C4-2B (cell line): ENCODE measurements around the gene CTSF.

ENCODE experiments used
- H3K27ac ChIP-seq: fragments of 450-650 bp; 2 replicates; pipeline ENCODE4 v1.5.1; 2017
- ZFX ChIP-seq: fragments of 450-650 bp; IDR thresholded peaks from 2 replicates; pipeline ENCODE4 v1.6.1; 2017
- TF ChIP-seq, protein P1 (sequence below): fragments of 450-650 bp; conservative IDR thresholded peaks from 2 replicates; pipeline ENCODE4 v1.5.1; 2017; ENCODE audit warnings: mild to moderate bottlenecking

The CTSF gene

DNA sequence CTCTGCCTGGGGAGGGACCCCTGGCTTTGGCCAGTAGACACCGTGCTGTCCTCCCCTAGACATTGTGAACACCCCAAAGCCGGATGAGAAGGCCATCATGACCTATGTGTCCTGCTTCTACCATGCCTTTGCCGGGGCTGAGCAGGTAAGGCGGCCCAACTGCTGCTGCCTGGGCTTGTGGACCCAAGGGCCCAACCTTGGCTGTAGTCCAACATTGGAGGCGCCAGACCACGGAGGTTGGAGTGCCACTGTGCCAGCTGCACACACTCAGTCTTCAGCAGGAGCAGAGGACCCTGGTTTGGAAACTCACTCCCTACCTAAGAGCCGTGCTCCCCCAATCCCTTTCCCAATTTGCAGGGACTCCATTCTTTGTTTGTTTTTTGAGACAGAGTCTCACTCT is 12.3 kb downstream of the CTSF start:
- TF ChIP-seq, protein P1, sequence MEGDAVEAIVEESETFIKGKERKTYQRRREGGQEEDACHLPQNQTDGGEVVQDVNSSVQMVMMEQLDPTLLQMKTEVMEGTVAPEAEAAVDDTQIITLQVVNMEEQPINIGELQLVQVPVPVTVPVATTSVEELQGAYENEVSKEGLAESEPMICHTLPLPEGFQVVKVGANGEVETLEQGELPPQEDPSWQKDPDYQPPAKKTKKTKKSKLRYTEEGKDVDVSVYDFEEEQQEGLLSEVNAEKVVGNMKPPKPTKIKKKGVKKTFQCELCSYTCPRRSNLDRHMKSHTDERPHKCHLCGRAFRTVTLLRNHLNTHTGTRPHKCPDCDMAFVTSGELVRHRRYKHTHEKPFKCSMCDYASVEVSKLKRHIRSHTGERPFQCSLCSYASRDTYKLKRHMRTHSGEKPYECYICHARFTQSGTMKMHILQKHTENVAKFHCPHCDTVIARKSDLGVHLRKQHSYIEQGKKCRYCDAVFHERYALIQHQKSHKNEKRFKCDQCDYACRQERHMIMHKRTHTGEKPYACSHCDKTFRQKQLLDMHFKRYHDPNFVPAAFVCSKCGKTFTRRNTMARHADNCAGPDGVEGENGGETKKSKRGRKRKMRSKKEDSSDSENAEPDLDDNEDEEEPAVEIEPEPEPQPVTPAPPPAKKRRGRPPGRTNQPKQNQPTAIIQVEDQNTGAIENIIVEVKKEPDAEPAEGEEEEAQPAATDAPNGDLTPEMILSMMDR = no peak
- TF ChIP-seq ZFX = no peak
- no peak overlapping the region for H3K27ac ChIP-seq

DNA sequence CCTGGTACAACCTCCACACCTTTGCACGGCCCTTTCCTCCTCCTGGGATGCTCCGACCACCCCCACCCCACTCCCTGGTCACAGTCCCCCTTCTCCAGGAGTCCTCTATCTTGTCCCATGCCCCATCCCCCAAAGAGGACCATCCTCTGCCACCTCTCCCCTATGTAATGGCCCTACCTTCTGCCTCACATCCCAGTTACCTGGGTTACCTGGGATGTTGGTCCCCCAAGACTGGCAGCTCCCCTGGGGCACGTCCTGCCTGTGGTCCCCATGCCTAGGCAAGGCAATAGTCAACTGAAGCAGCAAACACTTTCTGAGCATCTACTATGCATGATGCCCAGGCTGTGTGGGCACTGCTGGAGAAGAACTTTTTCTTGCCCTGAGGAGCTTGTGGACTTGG is 13.0 kb downstream of the CTSF start:
- TF ChIP-seq, protein P1 = no peak
- TF ChIP-seq ZFX = no peak
- H3K27ac ChIP-seq = no peak overlapping the region

DNA sequence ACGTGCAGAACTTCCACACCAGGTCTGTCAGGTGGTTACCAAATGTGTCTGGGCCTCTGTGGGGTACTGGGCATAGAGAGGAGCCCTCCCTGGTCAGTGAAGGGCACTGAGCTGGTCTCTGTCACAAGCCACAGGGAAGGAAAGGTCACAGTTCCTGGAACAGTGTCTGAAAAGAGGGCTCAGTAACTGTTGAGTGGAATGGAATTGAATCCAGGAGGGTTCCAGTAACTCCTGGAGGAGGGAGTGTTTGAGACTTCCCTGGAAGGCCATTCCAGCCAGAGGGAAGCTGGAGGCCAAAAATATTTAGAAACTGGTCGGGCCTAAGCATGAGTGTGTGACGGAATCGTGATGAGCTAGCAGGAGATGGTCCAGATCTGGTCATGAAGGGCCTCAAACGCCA is 13.8 kb downstream of the CTSF start:
- no peak for TF ChIP-seq ZFX
- TF ChIP-seq, protein P1 = no peak
- no peak overlapping the region for H3K27ac ChIP-seq

DNA sequence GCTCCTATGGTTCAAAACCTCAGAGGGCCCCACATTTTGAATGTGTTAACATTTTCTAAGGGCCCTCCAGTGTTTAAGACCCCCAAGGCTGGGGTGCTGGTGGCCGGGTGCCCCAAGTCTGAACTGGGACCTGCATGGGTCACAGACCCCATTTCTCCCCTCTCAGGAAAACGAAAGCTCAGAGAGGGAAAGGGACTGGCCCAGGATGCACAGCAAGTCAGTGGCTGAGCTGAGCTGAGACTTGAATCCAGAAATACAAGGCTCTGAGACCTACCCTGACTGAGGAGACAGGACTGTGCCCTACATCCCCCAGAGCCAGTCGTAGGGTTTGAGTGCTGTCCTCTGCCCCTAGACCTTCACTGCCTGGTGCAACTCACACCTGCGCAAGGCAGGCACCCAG is 17.5 kb downstream of the CTSF start:
- no peak overlapping the region for H3K27ac ChIP-seq
- TF ChIP-seq, protein P1 = no peak
- TF ChIP-seq ZFX = no peak

DNA sequence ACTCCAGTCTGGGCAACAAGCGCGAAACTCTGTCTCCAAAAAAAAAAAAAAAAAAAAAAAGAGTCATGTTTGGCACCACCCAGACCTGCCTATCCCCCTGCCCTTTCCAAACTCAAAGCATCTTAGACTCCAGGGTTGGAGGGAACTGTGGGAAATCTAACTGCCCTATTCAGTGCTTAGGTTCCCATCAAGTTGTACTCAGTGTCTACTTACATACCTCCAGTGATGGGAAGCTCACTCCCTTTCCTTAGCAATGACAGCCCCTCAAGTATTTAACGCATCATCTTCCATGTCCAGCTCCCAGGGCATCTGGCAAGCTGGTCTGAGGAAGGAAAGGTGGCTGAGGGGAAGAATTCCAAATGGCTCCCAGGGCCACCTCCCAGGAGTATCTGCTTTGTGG is 18.7 kb downstream of the CTSF start:
- no peak for TF ChIP-seq ZFX
- TF ChIP-seq, protein P1 = no peak
- H3K27ac ChIP-seq = no peak overlapping the region

DNA sequence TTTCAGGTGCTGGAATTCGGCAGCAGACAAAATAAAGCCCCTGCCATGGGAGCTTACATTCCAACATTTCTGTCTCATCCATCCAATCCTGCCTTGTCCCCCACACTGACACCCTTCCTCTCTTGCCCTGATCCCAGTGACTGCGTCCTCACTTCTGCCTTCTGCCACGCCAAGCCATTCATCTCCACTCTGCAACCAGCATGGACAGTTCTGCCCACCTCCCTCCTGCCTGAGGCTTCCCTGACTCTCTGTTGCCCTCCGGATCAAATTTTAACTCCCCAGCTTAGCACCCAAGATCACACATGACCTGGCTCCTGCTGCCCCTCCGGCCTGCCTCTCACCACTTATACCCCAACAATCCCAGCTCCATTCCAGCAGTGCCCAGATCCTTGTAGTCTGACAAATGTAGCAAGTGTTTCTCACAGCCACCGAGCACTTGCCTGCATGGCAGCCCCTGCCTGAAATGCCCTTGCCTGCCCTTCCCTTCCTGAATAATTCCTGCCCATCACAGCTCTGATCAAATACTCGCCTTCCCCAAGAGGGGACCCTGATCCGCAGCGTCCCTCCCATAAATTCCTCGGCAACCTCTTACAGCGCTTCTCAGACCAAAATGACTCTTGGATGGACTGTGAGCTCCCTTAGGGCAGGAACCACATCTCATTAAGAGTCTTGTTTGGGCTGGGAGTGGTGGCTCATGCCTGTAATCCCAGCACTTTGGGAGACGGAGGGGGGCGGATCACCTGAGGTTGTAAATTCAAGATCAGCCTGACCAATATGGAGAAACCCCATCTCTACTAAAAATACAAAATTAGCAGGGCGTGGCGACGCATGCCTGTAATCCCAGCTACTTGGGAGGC is 19.4 kb downstream of the CTSF start:
- TF ChIP-seq ZFX = no peak
- TF ChIP-seq, protein P1 = no peak
- H3K27ac ChIP-seq = no peak overlapping the region

DNA sequence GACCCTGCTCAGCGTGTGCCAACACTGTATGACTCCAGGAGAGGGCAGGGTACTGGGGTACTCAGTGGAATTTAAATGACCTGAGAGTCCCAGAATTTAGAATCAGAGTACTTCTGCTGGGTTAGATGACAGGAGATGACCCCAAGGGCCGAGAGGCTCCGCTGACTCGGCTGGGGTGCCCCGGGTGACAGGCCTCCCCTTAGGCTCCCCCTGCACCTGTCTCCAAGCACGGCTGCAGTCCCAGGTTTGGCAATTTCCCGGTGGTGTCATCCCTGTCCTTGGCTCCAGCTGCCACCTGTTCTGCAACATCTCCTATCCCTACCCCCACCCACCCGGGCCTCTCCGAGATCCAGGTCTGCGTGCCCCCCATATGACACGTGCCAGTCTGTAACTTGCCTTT is 20.4 kb downstream of the CTSF start:
- TF ChIP-seq, protein P1 = no peak
- no peak for TF ChIP-seq ZFX
- no peak overlapping the region for H3K27ac ChIP-seq
